Measurements from ENCODE around the gene CNNM3.

The CNNM3 gene

GRCh38 chr2:96841701-96842495 is 25.8 kb downstream of the CNNM3 start:
- no peak for DNase-seq

GRCh38 chr2:96842600-96842999 is 26.5 kb downstream of the CNNM3 start:
- no peak for DNase-seq

- DNase-seq: no peak
Observed at GRCh38 chr2:96843538-96844268, 27.6 kb downstream of the CNNM3 start, which contains the start of gene ANKRD23. Gene ANKRD23, minus strand, starts transcription at chr2:96844021. Its CDS starts 29 bp downstream, at chr2:96843992.

- no peak for DNase-seq
Observed at GRCh38 chr2:96844405-96844808, 28.3 kb downstream of the CNNM3 start.

GRCh38 chr2:96846825-96847224 is 30.8 kb downstream of the CNNM3 start:
- no peak for DNase-seq

- no peak for DNase-seq
Observed at GRCh38 chr2:96847586-96847985, 31.5 kb downstream of the CNNM3 start.

GRCh38 chr2:96848264-96848663 is 32.2 kb downstream of the CNNM3 start:
- DNase-seq: no peak

- DNase-seq: no peak
Observed at GRCh38 chr2:96852667-96853066, 36.6 kb downstream of the CNNM3 start.

GRCh38 chr2:96853321-96853720 is 37.3 kb downstream of the CNNM3 start:
- DNase-seq: no peak

- DNase-seq: peak; percentile 49
Observed at GRCh38 chr2:96856776-96857666, 41.0 kb downstream of the CNNM3 start.

- peak; percentile 99 for DNase-seq
Observed at GRCh38 chr2:96857667-96858372, 41.8 kb downstream of the CNNM3 start, which contains the start of gene ANKRD39. Gene ANKRD39, minus strand, starts transcription at chr2:96858016. Its CDS starts 29 bp downstream, at chr2:96857987.

GRCh38 chr2:96859099-96859649 is 43.1 kb downstream of the CNNM3 start:
- peak; percentile 76 for DNase-seq

- no peak for DNase-seq
Observed at GRCh38 chr2:96859681-96860064, 43.6 kb downstream of the CNNM3 start.

- DNase-seq: no peak
Observed at GRCh38 chr2:96860065-96861029, 44.3 kb downstream of the CNNM3 start.

GRCh38 chr2:96861074-96861473 is 45.0 kb downstream of the CNNM3 start:
- DNase-seq: no peak

GRCh38 chr2:96863056-96863455 is 47.0 kb downstream of the CNNM3 start:
- peak; percentile 25 for DNase-seq

- DNase-seq: no peak
Observed at GRCh38 chr2:96863575-96864342, 47.7 kb downstream of the CNNM3 start.

- no peak for DNase-seq
Observed at GRCh38 chr2:96864343-96865091, 48.4 kb downstream of the CNNM3 start.

GRCh38 chr2:96865654-96866053 is 49.6 kb downstream of the CNNM3 start:
- DNase-seq: no peak
